ENCODE measurements around the gene PSME3IP1.

Gene PSME3IP1

DNA sequence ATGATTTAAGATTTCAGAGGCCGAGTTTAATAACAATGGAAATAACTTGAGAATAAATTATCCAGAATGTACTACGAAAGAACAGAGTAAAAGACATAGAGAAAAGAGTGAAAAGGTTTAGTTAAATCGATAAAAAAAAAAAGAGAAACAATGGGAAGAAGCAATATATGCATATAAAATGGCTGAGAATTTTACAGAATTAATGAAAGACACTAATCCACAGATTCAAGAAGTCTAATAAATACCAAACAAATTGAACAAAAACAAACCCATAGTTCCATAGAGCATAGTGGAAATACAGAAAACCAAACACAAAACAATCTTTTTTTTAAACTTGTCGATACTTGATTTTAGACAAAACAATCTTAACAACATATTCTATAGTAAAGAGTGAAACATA is 1.7 kb downstream of the PSME3IP1 start:
- Histone ChIP-seq H3K27ac (no peak overlapping the region), H3K36me3 (no peaks in the 10 kb centered on the region), H3K27me3 (no peaks in the 10 kb centered on the region), H3K4me3 (no peak overlapping the region), H3K4me1 (peaks cover 0 to 31% (median 23%) of the 10 kb centered on the region in 4 donors), H3K9me3 (no peaks in the 10 kb centered on the region)
- intact Hi-C loops (cut with DNase I; ENCODE audit: low total_unique reads), result loop anchor here (2.0 to 10.0 kb wide), 2 partner anchors 91 to 241 kb away; partner anchors contain the start of gene CPNE2
- TF ChIP-seq, protein P1, sequence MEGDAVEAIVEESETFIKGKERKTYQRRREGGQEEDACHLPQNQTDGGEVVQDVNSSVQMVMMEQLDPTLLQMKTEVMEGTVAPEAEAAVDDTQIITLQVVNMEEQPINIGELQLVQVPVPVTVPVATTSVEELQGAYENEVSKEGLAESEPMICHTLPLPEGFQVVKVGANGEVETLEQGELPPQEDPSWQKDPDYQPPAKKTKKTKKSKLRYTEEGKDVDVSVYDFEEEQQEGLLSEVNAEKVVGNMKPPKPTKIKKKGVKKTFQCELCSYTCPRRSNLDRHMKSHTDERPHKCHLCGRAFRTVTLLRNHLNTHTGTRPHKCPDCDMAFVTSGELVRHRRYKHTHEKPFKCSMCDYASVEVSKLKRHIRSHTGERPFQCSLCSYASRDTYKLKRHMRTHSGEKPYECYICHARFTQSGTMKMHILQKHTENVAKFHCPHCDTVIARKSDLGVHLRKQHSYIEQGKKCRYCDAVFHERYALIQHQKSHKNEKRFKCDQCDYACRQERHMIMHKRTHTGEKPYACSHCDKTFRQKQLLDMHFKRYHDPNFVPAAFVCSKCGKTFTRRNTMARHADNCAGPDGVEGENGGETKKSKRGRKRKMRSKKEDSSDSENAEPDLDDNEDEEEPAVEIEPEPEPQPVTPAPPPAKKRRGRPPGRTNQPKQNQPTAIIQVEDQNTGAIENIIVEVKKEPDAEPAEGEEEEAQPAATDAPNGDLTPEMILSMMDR (IDR thresholded peaks at IDR 0.05), result no peak
- no peak for DNase-seq

DNA sequence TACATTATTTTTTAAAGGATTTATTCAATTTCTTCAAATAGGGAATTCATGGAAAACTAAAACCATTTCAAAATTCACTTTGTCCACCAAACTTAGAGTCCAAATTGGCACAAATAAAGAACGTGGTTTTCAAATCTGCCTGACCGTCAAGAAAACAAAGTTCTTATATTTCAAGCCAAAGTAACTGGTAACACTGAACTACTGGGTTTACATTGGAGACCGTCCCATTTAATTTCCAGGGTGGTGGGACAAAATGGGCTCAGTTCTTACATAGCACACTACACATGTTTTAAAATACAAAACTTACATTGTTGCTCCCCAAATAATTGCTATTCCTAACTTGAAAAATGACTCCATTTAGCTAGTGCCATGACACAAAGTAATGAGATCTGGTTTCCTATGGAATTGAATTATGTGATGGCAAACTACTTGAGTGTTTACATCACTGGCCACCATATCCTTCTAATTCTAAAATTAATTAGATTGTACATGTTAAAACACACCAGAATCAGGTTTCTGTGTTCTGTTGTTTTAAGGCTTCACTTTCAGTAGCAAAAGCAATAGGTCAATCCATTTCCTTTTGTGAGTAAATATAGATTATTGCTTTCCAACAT is 6.5 kb downstream of the PSME3IP1 start:
- Histone ChIP-seq H3K27ac (no peak overlapping the region), H3K9me3 (no peaks in the 10 kb centered on the region), H3K36me3 (no peaks in the 10 kb centered on the region), H3K4me3 (no peak overlapping the region), H3K27me3 (no peaks in the 10 kb centered on the region), H3K4me1 (peaks cover 0 to 23% (median 4%) of the 10 kb centered on the region in 4 donors)
- DNase-seq, result no peak
- intact Hi-C loops (cut with DNase I; ENCODE audit: low total_unique reads), result no loop called here
- TF ChIP-seq, protein P1 (IDR thresholded peaks at IDR 0.05), result no peak

GRCh38 chr16:57178793-57179212 is 7.0 kb downstream of the PSME3IP1 start:
- H3K27me3 ChIP-seq, result no peaks in the 10 kb centered on the region
- no peak overlapping the region for H3K27ac ChIP-seq
- TF ChIP-seq, protein P1 (IDR thresholded peaks at IDR 0.05), result no peak
- no peaks in the 10 kb centered on the region for H3K36me3 ChIP-seq
- DNase-seq, result no peak
- no peak overlapping the region for H3K4me3 ChIP-seq
- no peaks in the 10 kb centered on the region for H3K9me3 ChIP-seq
- intact Hi-C loops (cut with DNase I; ENCODE audit: low total_unique reads), result no loop called here
- H3K4me1 ChIP-seq, result peaks cover 0 to 23% (median 4%) of the 10 kb centered on the region in 4 donors

DNA sequence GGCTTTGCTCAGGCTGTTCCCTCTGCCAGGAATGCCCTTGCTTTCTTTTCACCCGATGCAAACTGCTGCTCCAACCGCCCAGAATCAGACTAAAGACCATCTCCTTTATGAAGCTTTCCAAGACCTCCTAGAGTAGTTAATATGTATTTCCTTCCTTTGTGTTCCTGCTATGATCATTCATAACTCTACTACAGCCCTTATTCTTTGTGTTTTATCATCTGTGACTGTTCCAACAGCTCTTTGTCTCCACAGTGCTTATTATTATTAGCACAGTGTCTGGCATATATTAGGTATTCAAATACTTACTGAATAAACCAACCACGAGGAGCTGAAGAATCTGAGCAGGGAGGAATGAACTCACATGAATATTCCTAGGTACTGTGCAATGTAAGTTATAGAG is 7.6 kb downstream of the PSME3IP1 start:
- Histone ChIP-seq H3K4me1 (peaks cover 0 to 23% (median 4%) of the 10 kb centered on the region in 4 donors), H3K4me3 (no peak overlapping the region), H3K27me3 (no peaks in the 10 kb centered on the region), H3K36me3 (peaks cover under 1 to 4% (median 3%) of the 10 kb centered on the region in 3 donors), H3K9me3 (no peaks in the 10 kb centered on the region), H3K27ac (no peak overlapping the region)
- DNase-seq, result no peak
- intact Hi-C loops (cut with DNase I; ENCODE audit: low total_unique reads), result no loop called here
- TF ChIP-seq, protein P1 (IDR thresholded peaks at IDR 0.05), result no peak

- Histone ChIP-seq H3K4me1 (peaks cover 0 to 23% (median 4%) of the 10 kb centered on the region in 4 donors), H3K9me3 (no peaks in the 10 kb centered on the region), H3K36me3 (peaks cover 23 to 26% (median 26%) of the 10 kb centered on the region in 3 donors), H3K27me3 (no peaks in the 10 kb centered on the region), H3K4me3 (no peak overlapping the region), H3K27ac (no peak overlapping the region)
- intact Hi-C loops (cut with DNase I; ENCODE audit: low total_unique reads), result no loop called here
- DNase-seq, result no peak
- TF ChIP-seq, protein P1 (IDR thresholded peaks at IDR 0.05), result no peak
Measured at GRCh38 chr16:57175896-57176295, 9.9 kb downstream of the PSME3IP1 start.

Data from tibial artery (tissue), 4 donors.